GM21360 (cell line): Measurements from ENCODE around the gene CACNA1E.

Experiments
- ATAC-seq: cut with Tn5 transposase; IDR thresholded peaks from one replicate; pipeline ENCODE4 v1.9.1; 2021; ENCODE audit warnings: mild to moderate bottlenecking, moderate library complexity; ENCODE audit not compliant: unreplicated experiment

The CACNA1E gene

DNA sequence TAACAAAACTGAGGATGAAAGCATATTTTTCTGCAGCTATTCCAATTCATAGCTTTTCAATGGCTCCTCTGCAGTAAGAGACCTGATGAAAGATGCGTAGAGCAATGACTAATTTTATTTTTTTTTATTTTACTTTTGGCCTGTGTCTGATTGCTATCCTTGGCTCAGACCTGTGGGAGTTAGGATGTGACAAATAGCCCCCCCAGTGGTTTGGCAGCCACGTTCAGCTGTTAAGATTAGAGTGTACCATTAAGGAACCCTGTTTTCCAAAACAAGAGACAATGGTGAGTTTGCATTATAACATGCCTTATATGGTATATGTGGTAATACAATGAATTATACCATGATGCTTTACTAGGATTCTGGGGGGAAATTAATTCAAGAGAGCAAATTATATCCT, 264.7 kb downstream of the CACNA1E start:
- ATAC-seq: no peak

- no peak for ATAC-seq
These were observed 270.8 kb downstream of the CACNA1E start for GRCh38 chr1:181754103-181754502.

DNA sequence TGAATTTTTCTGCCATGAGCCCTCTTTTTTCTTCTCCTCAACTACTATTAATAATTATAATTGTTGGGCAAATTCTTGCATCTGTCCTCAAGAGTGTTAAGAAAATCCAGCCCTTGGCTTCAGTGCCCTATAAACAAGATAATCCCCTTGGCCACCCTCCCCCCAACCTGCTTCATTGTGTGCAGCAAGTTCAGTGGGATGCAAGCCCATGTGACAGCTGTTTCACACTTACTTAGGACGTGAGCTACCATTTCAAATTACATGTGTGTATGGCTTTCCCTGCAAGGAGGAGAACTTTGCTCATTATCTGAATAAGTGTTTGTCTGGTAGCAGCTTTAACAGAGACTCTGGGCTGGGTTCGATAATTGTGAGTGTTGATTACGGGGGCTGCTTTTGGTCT, 276.2 kb downstream of the CACNA1E start:
- ATAC-seq: no peak

GRCh38 chr1:181763736-181764135, 280.4 kb downstream of the CACNA1E start:
- no peak for ATAC-seq

GRCh38 chr1:181765451-181766026, 282.2 kb downstream of the CACNA1E start:
- no peak for ATAC-seq

DNA sequence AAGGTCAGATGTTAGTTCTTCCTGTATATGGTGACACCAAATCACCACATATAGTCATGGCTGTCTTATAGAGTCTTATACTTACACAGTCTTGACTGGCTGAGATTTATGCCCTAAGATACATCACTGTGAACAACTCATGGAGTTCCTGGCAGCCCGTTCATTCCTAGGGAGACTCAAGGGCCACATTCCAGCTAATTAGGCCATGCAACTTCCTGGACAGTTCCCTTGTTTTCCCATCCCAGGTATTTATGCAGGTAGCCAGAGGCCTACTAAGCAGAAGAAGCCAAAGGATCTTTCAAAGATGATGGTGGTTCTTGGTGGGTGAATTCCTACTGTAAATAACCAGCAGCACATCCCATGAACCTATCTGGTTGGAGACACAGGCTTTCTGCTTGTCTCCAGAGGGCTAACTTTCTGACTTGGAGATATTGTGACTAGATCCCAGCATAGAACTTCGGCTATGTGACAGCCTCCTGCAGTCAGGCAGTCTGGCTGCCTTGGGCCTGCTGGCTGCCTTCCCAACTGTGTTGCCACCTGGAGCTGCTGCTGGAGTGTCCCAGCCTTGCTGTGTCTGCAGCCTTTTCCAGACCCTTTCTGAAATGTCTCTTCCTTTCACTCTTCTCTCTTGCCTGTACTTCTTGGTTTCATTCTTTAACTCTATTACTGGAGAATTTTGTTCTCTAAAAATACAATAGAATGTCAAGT, 283.8 kb downstream of the CACNA1E start:
- no peak for ATAC-seq

DNA sequence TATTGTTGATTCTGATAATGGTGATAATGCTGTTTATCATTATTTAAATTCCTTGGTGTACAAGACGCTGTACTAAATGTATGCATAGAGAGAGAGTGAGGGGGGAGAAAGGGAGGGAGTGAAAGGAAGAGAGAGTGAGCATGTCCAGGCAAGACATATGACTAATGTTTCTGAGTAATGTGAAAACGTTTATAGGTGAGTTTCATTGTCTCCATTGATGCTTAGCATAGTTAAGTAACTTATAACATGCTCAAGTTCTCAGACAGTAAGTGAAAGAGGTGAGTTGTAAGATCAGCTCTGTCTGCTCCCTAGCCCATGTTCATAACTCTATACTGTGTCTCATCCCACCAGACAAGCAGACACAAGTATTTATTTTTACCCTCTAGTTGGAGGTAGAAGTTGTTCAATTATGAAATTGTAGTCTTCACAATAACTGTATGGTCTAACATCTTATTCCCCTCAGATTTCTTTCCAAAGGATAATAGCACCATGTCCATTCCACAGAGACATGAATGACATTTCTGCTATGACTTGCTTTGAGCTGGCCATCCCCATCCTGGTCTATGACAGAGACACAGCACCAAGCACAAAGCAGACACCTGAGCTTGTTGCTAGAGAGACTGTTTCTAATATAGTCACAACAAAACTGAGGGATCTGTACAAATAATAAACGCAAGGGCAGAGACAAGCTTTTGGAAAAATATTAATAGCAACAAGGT, 285.1 kb downstream of the CACNA1E start:
- ATAC-seq: no peak

- no peak for ATAC-seq
These were observed 285.6 kb downstream of the CACNA1E start for GRCh38 chr1:181768930-181769280.

GRCh38 chr1:181769846-181770245, 286.5 kb downstream of the CACNA1E start:
- ATAC-seq: no peak

- no peak for ATAC-seq
These were observed 289.4 kb downstream of the CACNA1E start for GRCh38 chr1:181772714-181773113.

- no peak for ATAC-seq
These were observed 292.7 kb downstream of the CACNA1E start for GRCh38 chr1:181776044-181776443.

- no peak for ATAC-seq
These were observed 294.0 kb downstream of the CACNA1E start for GRCh38 chr1:181777286-181777685.

- ATAC-seq: no peak
These were observed 294.5 kb downstream of the CACNA1E start for GRCh38 chr1:181777812-181778211.

GRCh38 chr1:181778640-181779260, 295.4 kb downstream of the CACNA1E start:
- no peak for ATAC-seq

DNA sequence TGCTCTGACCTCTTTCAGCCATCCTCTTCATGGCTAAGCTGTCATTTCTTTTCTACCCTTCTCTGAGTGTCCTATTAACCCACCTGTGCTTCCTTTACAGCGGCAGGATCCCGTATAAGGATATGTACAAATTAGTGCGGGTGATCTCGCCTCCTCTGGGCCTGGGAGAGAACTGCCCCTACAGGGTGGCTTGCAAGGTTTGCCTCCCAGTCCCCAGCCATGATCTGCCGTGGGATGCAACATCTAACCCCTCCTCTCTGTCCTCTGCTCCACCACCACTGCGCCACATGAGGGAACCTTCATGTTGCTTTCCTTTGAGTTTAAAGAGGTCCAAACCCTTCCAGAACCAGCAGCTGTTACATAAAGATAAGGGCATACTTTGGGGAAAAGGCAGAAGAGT, 296.0 kb downstream of the CACNA1E start:
- ATAC-seq: no peak

DNA sequence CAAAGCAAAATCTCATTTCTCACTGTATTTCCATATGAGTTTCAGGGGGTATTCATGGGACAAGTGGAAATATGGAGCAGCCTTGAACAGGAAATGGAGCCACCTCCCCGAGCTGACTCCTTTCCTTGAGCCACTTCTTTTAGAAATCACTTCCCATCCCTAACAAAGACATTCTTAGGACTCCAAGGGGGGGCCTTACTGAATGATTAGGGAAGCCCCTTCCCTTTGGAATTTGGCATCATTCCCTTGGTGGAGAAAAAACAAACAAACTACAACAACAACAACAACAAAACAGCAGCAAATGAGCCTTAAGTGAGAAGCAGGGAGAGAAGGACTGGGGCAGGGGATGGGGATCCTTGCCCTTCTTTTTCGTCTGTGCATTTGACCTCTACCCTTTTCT, 299.9 kb downstream of the CACNA1E start:
- ATAC-seq: no peak

DNA sequence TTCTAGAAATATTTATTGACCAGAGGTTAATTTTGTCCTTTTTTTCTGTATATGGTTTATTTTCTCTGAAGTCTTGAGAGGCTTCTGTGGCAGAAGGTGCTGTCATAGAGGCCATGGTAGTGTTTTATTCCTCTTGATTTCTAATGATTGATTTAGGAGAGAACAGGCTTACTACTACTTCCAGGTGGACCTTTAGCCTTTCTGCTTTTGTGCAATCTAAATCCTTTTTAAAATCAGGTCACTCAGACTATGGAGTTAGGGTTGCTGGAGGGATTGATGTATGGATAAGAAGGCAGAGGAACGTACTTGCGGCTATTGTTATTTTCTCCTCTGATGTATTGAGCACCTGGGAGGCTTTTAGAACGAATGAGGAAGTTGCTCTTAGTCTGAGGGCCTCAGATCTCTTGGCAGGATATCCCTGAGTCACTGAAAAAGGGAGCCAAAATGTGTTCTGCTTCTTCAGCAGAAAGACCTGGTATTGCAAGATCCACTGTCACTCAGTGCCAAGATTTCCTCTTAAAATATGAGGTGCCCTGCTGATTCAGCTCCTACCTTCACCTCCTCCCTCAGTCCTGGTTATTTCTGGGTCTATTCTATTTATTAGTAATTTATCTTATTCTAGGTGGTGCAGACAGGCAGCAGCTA, 300.8 kb downstream of the CACNA1E start:
- ATAC-seq: no peak

GRCh38 chr1:181789395-181789794, 306.1 kb downstream of the CACNA1E start:
- ATAC-seq: no peak

DNA sequence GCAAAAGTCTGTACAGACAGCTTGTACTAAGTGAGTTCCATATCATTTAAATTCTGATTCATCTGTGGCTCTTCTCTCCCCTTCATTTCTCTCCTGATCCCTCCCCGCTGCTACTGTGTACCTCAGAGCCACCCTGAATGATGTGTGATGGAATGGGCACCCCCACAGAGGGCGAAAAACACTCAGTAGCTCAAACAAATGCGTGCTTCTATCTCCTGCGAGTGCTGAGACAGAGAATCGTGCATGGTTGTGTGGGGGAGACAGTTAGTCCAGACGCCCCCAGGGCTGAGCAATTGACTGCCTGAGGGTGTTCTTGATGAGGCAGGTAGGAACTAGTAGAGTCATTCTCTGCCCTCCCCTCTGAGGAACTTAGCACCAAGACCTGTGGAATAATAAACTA, 308.4 kb downstream of the CACNA1E start:
- ATAC-seq: no peak

DNA sequence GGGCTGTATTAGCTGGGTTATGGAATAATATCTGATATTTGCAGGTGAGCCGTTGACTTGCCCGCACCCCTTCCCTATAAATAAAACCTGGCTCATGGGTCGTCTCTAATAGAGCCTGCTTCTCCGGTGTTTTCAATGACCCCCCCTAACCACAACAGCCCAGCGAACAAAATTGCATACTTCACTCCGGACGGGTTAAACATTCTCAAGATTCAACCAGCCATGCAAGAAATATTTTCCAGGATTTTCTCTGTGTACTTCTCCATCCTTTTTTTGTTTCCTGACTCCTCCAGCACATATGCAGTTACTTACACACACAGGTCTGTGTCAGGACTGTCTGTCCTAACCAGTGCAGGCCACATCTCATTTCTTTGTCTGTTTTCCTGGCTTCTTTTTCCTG, 310.5 kb downstream of the CACNA1E start:
- ATAC-seq: no peak

DNA sequence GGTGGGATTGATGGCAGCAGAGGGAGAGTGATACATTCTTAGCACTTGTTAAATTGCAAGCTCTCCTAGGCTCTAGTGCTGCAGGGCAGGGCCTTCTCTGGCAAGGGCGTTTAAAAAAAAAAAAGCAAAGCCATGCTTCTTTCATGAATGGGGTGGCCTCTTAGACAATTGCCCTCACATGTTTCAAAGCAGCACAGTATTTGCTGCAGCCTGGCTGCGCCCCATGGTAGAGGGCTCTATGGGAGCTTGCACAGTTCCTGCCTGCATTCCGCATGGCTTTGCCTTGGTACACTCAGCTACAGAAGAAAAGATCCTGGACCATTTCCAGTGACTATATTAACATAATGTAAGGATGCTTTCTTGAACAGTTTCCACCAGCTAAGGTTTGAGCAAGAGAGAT, 311.0 kb downstream of the CACNA1E start:
- ATAC-seq: no peak
